ENCODE results near the gene TMSB10.

DNA sequence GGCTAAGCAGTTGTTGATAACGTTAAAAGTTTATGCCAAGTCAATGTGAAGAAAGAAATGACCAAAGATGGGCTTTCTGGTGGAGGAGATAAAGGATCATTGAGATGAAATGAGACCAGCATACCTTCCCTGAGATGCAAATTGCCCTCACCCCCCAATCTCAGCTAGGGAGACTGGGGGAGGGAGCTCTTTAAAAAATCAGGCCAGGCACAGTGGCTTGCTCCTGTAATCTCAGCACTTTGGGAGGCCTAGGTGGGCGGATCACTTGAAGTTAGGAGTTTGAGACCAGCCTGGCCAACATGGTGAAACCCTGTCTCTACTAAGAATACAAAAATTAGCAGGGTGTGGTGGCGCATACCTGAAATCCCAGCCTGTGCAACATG is 34.6 kb downstream of the TMSB10 start:
- TF ChIP-seq NFRKB (IDR thresholded peaks at IDR 0.05) (no peak), TARDBP (IDR thresholded peaks at IDR 0.05) (no peak), LEF1 (IDR thresholded peaks at IDR 0.05; ENCODE audit: borderline replicate concordance) (no peak), FOXM1 (IDR thresholded peaks at IDR 0.05; ENCODE audit: borderline replicate concordance) (no peak), SP1 (IDR thresholded peaks at IDR 0.05) (no peak), ELF4 (IDR thresholded peaks at IDR 0.05) (no peak)
- TF ChIP-seq, protein P1, sequence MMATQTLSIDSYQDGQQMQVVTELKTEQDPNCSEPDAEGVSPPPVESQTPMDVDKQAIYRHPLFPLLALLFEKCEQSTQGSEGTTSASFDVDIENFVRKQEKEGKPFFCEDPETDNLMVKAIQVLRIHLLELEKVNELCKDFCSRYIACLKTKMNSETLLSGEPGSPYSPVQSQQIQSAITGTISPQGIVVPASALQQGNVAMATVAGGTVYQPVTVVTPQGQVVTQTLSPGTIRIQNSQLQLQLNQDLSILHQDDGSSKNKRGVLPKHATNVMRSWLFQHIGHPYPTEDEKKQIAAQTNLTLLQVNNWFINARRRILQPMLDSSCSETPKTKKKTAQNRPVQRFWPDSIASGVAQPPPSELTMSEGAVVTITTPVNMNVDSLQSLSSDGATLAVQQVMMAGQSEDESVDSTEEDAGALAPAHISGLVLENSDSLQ (IDR thresholded peaks at IDR 0.05), result no peak

Data from HEK293T (cell line).